Astrocyte of the hippocampus (primary cell): Measurements from ENCODE around the gene SPATA16.
"Not testable (repeated sequence)": the region's sequence is repeated elsewhere in the genome, so short reads cannot be mapped to it uniquely, and the experiment has no call there.

Source experiments
- DNase-seq: peaks from one replicate; pipeline ENCODE4 v3.0.0; 2011; ENCODE audit warnings: low read depth, low spot score

SPATA16 gene, protein sequence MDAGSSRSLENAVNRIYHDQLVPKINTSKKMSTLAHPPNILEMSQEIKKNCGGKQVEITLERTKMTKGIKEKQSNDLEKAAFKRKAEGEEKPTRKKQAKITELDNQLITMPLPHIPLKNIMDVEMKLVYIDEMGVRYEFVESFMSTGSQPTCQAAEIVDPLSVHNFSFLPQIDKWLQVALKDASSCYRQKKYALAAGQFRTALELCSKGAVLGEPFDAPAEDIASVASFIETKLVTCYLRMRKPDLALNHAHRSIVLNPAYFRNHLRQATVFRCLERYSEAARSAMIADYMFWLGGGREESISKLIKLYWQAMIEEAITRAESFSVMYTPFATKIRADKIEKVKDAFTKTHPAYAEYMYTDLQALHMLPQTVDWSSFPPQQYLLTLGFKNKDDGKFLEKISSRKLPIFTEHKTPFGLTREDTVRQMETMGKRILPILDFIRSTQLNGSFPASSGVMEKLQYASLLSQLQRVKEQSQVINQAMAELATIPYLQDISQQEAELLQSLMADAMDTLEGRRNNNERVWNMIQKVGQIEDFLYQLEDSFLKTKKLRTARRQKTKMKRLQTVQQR

DNA sequence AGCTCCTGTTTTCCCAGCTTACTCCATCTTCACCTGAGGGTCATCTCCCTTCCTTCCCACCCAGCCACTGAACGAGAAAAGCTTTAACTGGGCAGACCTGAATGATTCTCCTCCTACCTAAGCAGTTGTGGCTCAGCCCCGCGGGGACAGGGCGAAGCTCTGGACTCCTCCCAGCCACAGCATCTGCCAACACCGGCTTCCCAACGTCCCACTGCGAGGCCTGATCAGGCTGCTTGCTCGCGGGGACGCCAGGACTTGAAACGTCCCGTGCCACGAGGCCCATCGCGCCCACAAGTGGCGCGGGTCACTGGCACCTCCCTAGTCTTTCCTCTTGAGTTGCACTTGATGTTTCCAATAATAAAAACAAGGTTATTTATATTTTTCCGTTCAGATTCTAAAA, at the start of gene SPATA16:
SPATA16 (minus strand) TSS at position 250 of the 400 bp plus-strand sequence. CDS start 23,504 bp downstream, outside the sequence.
- no peak for DNase-seq

DNA sequence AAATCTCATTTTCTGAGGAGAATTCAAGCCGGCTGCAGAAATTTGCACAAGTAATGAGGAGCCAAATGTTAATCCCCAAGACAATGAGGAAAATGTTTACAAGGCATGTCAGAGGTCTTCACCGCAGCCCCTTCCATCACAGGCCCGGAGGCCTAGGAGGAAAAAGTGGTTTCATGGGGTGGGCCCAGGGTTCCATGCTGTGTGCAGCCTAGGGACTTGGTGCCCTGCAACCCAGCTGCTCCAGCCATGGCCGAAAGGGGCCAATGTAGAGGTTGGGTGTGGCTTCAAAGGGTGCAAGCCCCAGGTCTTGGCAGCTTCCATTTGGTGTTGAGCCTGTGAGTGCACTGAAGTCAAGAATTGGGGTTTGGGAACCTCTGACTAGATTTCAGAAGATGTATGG, 42.0 kb upstream of the SPATA16 start:
- not testable (repeated sequence) for DNase-seq

DNA sequence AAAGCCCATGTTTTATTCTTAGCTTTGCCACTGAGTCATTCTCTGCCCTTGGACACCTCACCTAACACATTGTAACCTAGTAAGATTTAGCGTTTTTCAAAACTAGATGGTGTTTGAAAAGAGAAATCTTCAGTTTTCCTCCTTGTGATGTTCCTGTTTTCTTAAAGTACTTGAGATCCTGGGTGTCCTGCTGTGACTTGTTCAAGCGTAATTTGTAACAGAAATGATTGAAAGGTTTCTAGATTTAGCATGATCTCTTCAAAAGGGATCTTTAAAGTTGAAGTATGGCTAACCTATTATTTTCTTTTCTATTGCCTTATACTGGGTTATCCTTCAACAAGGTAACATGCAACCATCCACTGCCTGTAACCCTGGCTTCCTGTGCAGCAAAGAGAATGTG, 32.6 kb upstream of the SPATA16 start:
- DNase-seq, result no peak

DNA sequence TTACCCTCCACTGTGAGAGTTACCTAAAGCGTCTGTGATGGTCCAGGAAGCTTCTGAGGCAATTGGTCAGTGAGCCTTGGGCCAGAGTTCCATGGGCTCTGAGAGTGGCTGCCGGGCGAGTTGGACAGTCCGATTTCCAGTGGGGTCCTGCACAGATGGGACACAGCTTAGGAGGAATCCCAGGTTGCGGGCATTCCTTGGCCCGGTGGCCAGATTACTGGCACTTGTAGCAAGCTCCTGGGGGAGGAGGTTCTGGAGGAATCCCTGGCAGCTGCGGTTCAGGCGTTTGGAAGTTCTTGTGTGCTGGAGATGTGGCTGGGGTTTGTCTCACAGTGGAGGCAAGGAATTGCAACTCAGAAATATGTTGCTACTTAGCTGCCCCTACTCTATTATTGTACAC, 18.1 kb upstream of the SPATA16 start:
- not testable (repeated sequence) for DNase-seq

DNA sequence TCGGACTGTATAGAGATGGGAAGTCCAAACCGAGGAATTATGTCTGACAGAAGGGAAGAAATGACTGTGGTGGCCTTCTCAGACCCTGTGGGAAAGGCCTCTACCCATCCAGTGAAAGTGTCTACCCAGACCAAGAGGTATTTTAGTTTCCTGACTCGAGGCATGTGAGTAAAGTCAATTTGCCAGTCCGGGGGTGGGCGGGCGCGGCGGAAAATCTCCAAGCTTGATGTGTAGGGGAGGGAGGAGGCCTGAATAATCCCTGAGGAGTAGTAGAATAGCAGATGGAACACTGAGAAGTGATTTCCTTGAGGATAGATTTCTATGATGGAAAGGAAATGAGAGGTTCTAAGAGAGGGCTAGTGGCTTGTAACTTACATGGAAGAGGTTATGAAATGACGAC, 15.5 kb upstream of the SPATA16 start:
- DNase-seq, result not testable (repeated sequence)

DNA sequence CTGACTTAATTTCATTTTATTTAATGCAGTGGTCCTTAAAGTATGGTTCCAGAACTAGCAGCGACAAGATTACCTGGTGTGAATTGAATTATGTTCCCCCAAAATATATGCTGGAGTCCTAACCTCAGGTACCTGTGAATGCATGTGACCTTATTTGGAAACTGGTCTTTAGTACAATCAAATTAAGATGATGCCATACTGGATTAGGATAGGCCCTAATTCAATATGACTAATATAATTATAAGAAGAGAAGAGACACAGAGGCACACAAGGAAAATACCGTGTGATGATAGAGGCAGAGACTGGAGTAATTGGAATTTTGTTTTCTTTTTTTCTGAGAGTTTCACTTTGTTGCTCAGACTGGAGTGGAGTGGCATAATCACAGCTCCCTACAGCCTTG, 12.6 kb upstream of the SPATA16 start:
- no peak for DNase-seq

DNA sequence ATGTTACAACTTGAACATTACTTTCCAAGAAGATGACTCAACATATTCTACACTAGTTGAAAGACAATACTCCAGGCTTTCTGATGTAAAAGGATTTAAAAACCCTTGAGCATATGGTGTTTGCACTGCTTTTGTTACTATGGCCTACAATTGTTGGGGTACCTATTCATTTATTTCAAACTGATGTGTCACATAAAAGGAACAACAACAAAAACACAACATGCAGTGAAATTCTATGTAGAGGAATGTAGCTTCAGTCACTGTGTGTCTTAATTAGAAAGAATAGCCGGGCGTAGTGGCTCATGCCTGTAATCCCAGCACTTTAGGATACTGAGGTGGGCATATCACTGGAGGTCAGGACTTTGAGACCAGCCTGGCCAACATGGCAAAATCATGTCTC, 1.6 kb downstream of the SPATA16 start:
- peak; percentile 18 for DNase-seq

DNA sequence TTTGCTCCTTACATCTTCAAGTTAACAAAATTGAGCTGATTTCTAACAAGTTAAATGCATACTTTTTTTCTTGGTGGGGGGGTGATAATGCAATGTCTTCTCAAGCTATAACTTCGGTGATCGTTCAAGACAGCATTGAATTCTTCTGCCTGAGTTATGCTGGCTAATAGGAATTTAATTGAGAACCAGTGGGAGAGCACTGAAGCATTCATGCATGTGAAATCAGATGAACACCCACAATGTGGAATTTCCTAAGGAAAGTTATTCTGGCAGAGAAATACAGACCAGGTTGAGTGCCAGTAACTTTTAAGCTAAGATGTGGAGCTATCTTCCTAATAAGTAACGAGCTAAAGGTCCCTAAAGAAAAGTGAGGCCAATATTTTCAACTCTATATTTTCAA, 3.0 kb downstream of the SPATA16 start:
- peak; percentile 83 for DNase-seq

DNA sequence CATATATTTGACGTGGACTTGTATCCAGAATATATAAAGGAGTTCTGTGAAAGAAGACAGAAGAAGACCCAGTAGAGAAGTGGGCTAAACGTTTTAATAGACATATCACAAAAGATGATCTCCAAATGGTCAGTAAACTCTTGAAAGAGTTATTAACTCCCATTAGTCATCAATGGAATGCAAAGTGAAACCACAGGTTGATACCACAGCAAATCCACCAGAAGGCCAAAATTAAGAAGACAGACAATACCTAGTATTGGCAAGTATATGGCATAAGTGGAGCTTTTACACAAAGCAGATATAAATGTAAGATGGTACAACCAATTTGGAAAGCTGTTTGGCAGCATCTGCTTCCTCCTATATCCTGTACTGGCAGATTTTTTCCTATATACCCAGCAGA, 6.0 kb downstream of the SPATA16 start:
- peak; percentile 41 for DNase-seq

DNA sequence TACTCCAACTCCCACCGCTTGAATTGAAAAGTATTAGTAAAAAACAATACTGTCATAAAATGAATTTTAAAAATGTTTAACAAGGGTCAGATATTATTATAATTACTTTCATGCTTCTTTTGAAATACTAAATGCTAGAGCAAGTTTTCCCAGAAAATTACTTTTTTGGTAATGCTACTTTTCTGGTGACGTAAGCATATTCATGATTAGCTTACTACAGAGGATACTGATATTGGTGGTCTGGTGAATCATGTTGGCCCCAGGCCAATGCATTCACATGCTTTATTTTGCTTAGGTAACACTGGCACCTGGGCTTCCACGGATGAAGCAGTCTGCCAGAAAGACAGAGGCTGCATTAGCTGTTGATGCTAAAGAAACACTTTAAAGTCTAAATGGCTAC, 12.4 kb downstream of the SPATA16 start:
- DNase-seq, result no peak

DNA sequence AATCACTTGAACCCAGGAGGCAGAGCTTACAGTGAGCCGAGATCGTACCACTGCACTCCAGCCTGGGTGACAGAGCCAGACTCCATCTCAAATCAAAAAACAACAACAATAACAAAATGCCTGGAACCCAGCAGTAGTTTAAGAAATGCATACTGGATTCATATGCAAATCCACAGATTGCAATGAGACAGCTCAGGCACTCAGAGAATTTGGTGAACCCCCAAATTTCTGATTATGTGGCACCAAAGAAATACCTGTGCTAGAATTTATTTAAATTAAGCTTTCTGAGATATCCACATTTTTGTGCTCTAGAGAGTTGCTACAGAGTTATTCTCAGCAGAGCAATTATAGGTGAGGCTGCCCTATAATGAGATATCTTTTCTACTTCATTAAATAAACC, 29.7 kb downstream of the SPATA16 start:
- DNase-seq, result no peak

DNA sequence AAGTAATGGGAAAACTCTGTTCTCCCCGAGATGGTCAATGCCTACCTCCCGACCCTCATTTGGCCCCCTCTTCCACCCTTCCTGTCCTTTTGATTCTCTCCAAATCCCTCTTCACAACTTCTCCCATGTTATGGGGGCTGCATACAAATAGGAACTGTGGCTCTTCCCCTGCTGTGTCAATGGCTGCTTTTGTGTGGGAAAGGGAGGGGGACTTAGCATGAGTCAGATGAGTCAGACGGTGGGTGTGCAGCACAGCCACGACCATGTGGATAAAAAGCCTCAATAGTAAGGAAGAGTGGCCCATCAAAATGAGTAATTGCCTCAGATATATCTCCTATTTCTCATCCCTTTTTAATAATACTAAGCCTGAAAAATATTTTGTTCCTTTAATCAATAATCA, 31.9 kb downstream of the SPATA16 start:
- peak; percentile 59 for DNase-seq

DNA sequence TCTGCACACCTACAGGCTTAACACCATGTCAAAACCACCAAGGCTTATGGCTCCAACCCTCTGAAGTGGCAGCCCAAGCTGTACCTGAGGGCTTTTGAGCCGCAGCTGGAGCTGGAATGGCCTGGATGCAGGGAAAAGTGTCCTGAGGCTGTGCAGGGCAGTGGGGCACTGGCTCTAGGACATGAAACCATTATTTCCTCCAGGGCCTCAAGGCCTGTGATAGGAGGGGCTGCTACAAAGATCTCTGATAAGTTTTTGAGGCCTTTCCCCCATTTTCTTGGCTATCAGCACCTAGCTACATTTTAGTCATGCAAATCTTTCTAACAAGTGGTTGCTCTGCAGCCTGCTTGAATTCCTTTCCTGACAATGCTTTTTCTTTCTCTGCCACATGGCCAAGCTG, 37.6 kb downstream of the SPATA16 start:
- no peak for DNase-seq

DNA sequence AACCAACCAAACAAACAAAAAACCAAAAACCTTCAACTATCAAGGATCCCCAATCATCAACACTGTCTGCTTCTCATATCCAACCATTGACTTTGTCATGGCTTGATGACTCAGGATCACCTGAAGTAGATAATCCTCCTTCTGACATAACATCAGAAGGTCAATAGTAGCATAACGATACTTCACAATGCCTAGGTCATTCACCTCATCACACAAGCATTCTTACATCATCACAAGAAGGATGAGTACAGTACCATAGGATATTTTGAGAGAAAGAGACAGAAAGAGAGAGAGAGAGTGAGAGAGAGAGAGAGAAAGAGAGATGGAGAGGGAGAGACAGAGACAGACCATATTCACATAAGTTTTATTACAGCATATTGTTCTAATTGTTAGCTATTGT, 42.1 kb downstream of the SPATA16 start:
- no peak for DNase-seq

DNA sequence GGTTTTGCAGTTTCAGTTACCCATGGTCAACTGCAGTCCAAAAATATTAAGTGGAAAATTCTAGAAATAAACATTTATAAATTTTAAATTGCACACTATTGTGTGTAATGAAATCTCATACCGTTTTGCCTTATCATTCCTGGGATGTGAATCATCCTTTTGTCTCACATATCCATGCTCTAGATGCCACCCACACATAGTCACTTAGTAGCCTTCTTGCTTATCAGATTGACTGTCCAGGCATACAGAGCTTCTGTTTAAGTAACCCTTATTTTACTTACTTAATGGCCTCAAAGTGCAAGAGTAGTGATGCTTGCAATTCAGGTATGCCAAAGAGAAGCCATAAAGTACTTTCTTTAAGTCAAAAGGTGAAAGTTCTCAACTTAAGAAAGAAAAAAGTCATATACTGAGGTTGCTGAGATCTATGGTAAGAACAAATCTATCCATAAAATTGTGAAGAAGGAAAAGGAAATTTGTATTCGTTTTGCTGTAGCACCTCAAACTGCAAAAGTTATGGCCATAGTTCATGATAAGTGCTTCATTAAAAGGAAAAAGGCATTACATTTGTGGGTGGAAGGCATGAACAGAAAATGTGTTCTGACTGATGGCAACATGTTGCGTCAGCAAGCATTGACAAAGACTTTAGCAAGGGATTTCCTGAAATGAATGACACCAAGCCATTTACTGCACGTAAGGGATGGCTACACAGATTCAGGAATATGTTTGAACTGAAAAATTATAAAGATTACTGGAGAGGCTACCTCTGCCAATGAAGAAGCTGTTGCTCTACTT, 43.8 kb downstream of the SPATA16 start:
- no peak for DNase-seq

DNA sequence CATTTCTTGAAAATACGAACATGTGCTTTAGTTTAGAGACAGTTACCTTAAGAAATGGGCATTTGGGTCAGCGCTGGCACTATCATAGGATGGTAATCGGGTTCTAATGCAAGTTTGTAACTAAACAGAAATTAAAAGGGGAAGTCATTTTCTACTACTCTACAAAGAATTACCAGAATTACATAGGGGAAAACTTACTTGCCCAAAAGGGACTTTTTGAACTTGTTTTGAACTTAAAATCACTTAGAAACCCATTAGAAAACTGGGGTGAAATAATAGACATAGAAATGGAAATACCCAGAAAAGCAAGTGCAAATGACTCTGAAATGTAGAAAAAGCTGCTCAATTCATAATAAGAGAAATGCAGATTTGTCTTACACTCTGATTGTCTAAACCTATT, 44.9 kb downstream of the SPATA16 start:
- no peak for DNase-seq

DNA sequence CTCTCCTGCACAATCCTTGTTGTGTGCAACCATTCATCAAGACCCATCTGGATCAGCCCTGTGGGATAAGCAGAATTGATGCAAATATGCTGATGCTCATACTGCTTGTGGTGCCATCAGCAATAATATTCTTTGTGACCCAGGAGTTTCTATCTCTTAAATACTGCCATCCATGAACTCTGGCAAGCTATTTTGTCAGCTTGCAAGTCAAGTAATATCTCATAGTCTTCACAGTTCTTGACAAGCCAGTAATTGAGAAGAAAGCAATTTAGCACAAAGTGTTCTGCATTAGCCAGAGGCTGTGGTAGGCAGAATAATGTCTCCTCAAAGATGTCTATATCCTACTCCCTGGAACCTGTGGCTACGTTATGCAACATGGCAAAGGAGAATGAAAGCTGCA, 49.0 kb downstream of the SPATA16 start:
- no peak for DNase-seq

DNA sequence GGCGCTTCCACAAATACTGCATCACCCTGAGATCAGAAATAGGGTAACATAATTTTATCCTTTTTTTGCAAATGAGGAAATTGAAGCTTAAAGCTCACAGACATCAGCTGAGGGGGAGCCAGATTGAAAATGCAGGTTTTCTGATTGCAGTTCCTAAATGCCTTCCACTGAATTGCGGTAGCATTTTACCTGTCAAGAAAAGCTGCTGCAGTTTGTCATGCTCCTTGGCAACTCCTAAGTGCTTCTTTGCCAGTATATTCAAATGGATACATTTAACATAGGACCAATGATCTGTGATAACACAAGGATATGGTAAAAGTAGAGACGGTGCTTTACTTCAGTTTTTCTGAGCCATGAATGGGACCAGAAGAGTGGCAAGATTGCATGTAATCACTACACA, 50.5 kb downstream of the SPATA16 start:
- no peak for DNase-seq

DNA sequence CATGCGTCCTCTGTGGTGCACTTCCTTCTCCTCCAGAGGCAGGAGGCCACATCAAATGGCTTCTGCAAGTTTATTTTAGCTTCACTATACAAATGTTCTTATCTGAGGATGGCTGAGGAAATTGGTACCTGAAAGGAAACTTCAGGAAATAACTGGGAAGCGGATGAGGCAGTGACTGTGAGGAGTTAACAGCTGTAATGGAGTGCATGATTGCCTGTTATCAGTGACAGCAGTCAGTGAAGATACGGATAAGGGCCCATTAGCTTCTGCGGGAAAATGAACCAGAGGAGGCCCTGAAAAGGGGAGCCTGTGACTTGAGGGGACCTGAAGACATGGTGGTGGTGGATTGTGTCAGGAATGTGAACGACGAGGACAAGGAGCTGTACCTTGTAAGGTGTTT, 51.8 kb downstream of the SPATA16 start:
- DNase-seq, result no peak

DNA sequence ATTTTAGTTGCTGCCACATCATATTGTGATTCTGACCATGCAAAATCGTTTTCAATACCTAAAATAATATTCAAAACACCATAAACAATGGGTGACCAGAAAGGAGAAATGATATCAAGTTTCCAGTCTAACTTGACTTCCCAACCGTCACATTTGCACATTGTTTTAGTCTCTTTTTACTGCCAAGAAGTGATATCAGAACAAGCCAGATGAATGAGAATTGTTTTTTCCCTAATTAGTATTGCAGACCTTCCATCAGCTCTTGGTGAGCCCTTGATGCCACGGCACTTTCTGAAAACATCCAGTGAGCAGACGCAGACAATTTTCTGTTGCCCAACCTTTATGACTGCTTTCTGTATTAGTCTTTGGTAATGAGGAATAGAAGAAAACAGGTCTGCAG, 62.5 kb downstream of the SPATA16 start:
- DNase-seq, result no peak

DNA sequence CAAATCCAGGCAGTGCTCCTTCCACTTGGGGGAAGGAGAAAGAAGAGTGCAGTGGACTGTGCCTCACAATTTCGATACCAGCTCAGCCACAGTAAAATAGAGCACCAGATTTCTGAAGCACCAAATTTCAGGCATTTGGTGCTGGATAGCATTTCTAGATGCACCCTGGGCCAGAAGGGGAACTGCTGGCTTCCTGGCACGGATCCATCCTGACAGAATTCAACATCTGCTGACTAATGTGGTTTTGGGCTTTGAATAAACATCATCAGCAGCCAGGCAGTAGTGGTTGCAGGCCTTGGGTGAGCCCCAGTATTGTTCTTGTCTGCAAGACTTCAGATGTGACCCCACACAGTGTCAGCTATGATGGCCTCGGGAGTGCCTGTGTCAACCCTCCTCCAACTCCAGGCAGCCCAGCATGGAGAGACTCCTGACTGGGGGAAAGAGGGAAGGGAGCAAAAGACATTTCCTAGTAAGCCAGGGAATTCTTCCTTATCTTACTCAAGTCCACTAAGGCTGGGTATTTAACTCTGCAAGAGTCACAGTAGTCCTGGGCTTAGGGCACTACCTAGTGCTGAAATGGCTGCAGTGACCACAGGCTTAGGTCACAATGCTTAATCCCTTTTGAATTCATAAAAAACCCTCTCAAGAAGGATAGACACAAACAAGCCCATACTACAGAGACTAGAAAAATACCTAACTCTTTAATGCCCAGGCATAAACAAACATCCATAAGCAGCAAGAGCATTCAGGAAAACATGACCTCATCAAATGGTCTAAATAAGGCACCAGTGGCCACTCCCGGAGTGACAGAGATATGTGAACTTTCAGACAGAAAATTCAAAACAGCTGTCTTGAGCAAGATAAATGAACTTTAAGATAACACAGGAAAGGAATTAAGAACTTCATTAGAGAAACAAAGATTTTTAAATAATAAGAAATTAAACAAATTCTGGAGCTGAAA, 74.7 kb downstream of the SPATA16 start:
- peak; percentile 92 for DNase-seq
